CD8-positive, alpha-beta memory T cell (primary cell): ENCODE data around the gene MTRFR. TPM values are rescaled to one million over a fixed set of nuclear protein-coding genes. Genes with fewer than 3 reads are reported as not detected.

Experiments used
- CTCF ChIA-PET: fragments of 350-600 bp; sonication (Branson Sonifier 250); formaldehyde crosslinking; loops from one replicate; lab custom pipeline; 2021; ENCODE audit warnings: antibody characterized with exemption; lab: Charles Lee
- POLR2A ChIA-PET: fragments of 350-600 bp; sonication (Branson Sonifier 250); formaldehyde crosslinking; loops from one replicate; lab custom pipeline; 2021; ENCODE audit warnings: antibody characterized with exemption; lab: Charles Lee
- DNase-seq, 5 donors: peaks; one replicate each; pipeline versions ENCODE4 v3.0.0 to v3.0.0-alpha.2; 2020 to 2022; ENCODE audit warnings: mixed read lengths in 1 of 5
- H3K27ac ChIP-seq: one replicate; pipeline ENCODE4 v1.7.0; 2013; ENCODE audit warnings: low read depth, mild to moderate bottlenecking, low read length, moderate library complexity
- H3K27me3 ChIP-seq: 2 replicates; pipeline ENCODE4 v1.7.0; 2013; ENCODE audit warnings: low read length, mild to moderate bottlenecking; ENCODE audit not compliant: insufficient read depth, poor library complexity, severe bottlenecking
- H3K36me3 ChIP-seq: 2 replicates; pipeline ENCODE4 v1.7.0; 2013; ENCODE audit warnings: mild to moderate bottlenecking, low read length, moderate library complexity; ENCODE audit not compliant: insufficient read depth
- H3K4me1 ChIP-seq: 2 replicates; pipeline ENCODE4 v1.7.0; 2013; ENCODE audit warnings: mild to moderate bottlenecking, low read length, moderate library complexity; ENCODE audit not compliant: insufficient read depth
- H3K4me3 ChIP-seq: 2 replicates; pipeline ENCODE4 v1.7.0; 2013; ENCODE audit warnings: mild to moderate bottlenecking, low read length
- H3K9me3 ChIP-seq: 2 replicates; pipeline ENCODE4 v1.7.0; 2013; ENCODE audit warnings: mild to moderate bottlenecking, low read length
- H3K27ac Mint-ChIP-seq, 8 donors: one replicate each; pipeline ENCODE4 v1.8.0; 2020 to 2021; ENCODE audit warnings: mixed read lengths in 8 of 8, mild to moderate bottlenecking in 6 of 8, inconsistent platforms in 3 of 8, moderate library complexity in 3 of 8
- H3K27me3 Mint-ChIP-seq, 2 donors: one replicate each; pipeline ENCODE4 v1.8.0; 2020 to 2021; ENCODE audit warnings: mixed read lengths in 2 of 2, mild to moderate bottlenecking in 1 of 2, moderate library complexity in 1 of 2
- H3K36me3 Mint-ChIP-seq, 3 donors: one replicate each; pipeline ENCODE4 v1.8.0; 2020 to 2021; ENCODE audit warnings: mixed read lengths in 3 of 3, inconsistent platforms in 1 of 3, mild to moderate bottlenecking in 1 of 3
- H3K4me1 Mint-ChIP-seq, 3 donors: one replicate each; pipeline ENCODE4 v1.8.0; 2020 to 2021; ENCODE audit warnings: mixed read lengths in 3 of 3, inconsistent platforms in 1 of 3, mild to moderate bottlenecking in 1 of 3
- H3K4me3 Mint-ChIP-seq, 7 donors: one replicate each; pipeline ENCODE4 v1.8.0; 2020 to 2021; ENCODE audit warnings: mixed read lengths in 7 of 7, mild to moderate bottlenecking in 6 of 7, moderate library complexity in 4 of 7, inconsistent platforms in 2 of 7
- H3K9me3 Mint-ChIP-seq, 5 donors: one replicate each; pipeline ENCODE4 v1.8.0; 2020 to 2022; ENCODE audit warnings: mixed read lengths in 5 of 5, mild to moderate bottlenecking in 3 of 5, moderate library complexity in 2 of 5, inconsistent platforms in 1 of 5
- polyA plus RNA-seq: library from polyadenylated mRNA; unstranded; fragments of 300-500 nt; fragmentation: Illumina TruSeq; gene quantifications from one replicate; pipeline ENCODE4 v1.2.3, GENCODE V29; 2021
- total RNA-seq, 2 experiments: library from RNA; stranded (reverse); gene quantifications; one replicate each; pipeline ENCODE4 v1.2.3, GENCODE V29; 2021

MTRFR gene
- total and polyA plus RNA-seq, 3 experiments from 2014 or later: 26.6 to 51.4 (median 26.6) TPM

DNA sequence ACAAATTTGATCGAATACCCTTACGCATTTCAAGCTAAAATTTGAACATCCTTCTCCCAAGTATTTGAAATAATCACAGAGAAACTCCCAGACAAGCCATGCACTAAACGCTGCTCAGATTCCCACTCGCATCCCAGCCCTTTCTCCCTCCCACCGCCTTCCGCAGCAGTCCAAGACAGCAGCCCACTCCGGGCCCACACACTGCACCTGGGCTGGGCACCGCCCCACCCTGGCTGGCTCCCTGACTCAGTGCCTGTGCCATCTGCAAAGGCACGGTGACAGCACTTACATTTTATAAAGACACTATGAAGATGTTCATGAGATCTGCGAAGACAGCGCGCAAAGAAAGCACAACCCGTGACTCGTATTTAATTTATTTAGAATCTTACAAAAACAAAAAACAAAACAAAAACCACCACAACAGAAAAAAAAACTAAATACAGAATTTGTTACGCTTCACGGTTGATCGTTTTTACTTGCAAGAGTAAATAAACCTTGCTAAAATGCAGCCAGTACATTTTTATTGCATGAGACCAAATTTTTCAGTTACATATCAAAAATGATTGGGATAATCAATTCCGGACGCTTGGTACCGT lies 55.6 kb downstream of the MTRFR start:
- Histone ChIP-seq H3K27me3 (no peaks in the 10 kb centered on the region), H3K4me3 (no peak overlapping the region), H3K9me3 (no peaks in the 10 kb centered on the region), H3K27ac (no peak overlapping the region), H3K36me3 (peaks cover 2% of the 10 kb centered on the region), H3K4me1 (no peaks in the 10 kb centered on the region)
- POLR2A ChIA-PET: no interaction called here
- Mint-ChIP-seq H3K4me1 (no peaks in the 10 kb centered on the region), H3K36me3 (peaks cover 0 to 44% (median 7%) of the 10 kb centered on the region in 3 donors), H3K27me3 (no peaks in the 10 kb centered on the region), H3K27ac (peak overlapping the region in 2 of 8 donors; percentile 29 to 61), H3K4me3 (no peak overlapping the region), H3K9me3 (no peaks in the 10 kb centered on the region)
- CTCF ChIA-PET: interaction anchor here (0.9 kb wide), 1 partner anchor 30 kb away, joined by 3 read pairs; no protein-coding TSS in a partner anchor
- DNase-seq: no peak

DNA sequence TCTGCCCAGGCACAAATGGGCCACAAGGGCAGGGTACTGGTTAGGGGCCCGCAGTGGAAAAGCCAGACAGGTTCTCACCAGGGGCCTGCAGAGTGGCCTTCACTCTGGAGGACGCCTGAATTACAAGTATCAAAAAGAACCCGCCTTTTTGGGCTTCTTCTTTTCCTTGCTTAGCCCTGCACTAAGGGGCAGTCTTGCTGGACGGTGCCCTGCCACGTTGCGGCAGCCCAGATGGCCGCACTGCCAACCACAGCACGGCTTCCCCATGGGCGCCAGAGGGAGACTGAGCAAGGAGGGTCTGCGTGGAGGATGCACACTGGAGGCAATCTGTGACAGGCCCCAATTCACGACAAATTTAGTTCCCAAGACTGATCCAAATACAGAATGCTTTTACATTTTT lies 56.7 kb downstream of the MTRFR start:
- ChIA-PET CTCF (interaction anchor here (0.9 kb wide), 1 partner anchor 29 kb away, joined by 3 read pairs; no protein-coding TSS in a partner anchor), POLR2A (no interaction called here)
- H3K4me3 Mint-ChIP-seq: no peak overlapping the region
- DNase-seq: no peak
- H3K27me3 ChIP-seq: no peaks in the 10 kb centered on the region
- H3K36me3 ChIP-seq: peaks cover 5% of the 10 kb centered on the region
- no peaks in the 10 kb centered on the region for H3K4me1 ChIP-seq
- H3K27ac Mint-ChIP-seq: no peak overlapping the region
- no peak overlapping the region for H3K4me3 ChIP-seq
- H3K9me3 Mint-ChIP-seq: no peaks in the 10 kb centered on the region
- no peaks in the 10 kb centered on the region for H3K27me3 Mint-ChIP-seq
- peaks cover 0 to 52% (median 7%) of the 10 kb centered on the region in 3 donors for H3K36me3 Mint-ChIP-seq
- no peaks in the 10 kb centered on the region for H3K4me1 Mint-ChIP-seq
- H3K9me3 ChIP-seq: no peaks in the 10 kb centered on the region
- no peak overlapping the region for H3K27ac ChIP-seq

DNA sequence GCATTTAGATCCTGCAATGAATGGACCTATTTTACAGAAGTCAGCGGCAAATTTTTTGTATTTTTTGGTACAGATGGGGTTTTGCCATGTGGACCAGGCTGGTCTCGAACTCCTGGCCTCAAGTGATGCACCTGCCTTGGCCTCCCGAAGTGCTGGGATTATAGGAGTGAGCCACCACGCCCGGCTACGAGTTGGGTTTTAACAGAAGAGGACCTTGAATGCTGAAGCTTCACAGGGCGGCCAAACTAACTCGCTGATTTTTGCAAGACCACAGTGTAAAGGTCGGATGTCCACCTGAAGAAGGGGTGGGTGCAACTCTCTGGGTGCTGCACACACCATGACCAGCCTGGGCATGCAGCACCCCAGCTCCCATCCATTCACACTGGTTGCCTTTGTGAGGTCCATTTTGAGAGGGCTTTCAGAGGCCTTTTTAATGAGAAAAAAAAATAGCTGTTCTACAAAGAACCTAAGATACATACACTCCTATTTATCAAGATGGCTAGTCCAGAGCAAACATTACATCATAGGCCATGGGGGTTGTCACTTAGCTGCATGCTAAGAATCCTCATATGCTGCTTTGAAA lies 60.0 kb downstream of the MTRFR start:
- Histone ChIP-seq H3K4me1 (no peaks in the 10 kb centered on the region), H3K4me3 (no peak overlapping the region), H3K9me3 (no peaks in the 10 kb centered on the region), H3K36me3 (peaks cover 25% of the 10 kb centered on the region), H3K27me3 (no peaks in the 10 kb centered on the region), H3K27ac (no peak overlapping the region)
- DNase-seq: no peak
- Mint-ChIP-seq H3K9me3 (no peaks in the 10 kb centered on the region), H3K27ac (no peak overlapping the region), H3K4me3 (no peak overlapping the region), H3K4me1 (no peaks in the 10 kb centered on the region), H3K36me3 (peaks cover 0 to 80% (median 18%) of the 10 kb centered on the region in 3 donors), H3K27me3 (no peaks in the 10 kb centered on the region)
- ChIA-PET POLR2A (no interaction called here), CTCF (no interaction called here)

DNA sequence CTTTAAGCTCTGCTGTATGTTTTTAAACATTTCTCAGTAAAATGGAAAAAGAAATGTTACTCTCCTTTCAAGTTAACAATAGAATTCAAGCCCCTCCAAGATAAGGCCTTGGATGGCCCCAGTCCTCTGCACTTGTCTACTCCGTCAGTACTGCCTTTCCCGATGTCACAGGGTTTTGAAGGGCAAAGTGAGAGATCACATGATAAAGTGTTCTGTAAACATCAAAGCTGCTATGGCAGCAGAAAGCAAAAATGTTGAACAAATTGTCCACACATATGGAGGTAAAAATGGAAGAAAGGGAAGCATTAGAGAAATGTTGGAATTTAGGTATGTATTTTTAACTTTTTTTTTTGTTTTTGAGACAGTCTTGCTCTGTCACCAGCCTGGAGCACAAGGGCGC lies 71.9 kb downstream of the MTRFR start:
- Mint-ChIP-seq H3K27ac (no peak overlapping the region), H3K27me3 (no peaks in the 10 kb centered on the region), H3K4me1 (no peaks in the 10 kb centered on the region), H3K36me3 (peaks cover 13 to 89% (median 22%) of the 10 kb centered on the region in 3 donors), H3K4me3 (no peak overlapping the region), H3K9me3 (no peaks in the 10 kb centered on the region)
- Histone ChIP-seq H3K4me1 (no peaks in the 10 kb centered on the region), H3K9me3 (no peaks in the 10 kb centered on the region), H3K36me3 (peaks cover 34% of the 10 kb centered on the region), H3K4me3 (no peak overlapping the region), H3K27me3 (no peaks in the 10 kb centered on the region), H3K27ac (no peak overlapping the region)
- ChIA-PET POLR2A (no interaction called here), CTCF (no interaction called here)
- DNase-seq: no peak

DNA sequence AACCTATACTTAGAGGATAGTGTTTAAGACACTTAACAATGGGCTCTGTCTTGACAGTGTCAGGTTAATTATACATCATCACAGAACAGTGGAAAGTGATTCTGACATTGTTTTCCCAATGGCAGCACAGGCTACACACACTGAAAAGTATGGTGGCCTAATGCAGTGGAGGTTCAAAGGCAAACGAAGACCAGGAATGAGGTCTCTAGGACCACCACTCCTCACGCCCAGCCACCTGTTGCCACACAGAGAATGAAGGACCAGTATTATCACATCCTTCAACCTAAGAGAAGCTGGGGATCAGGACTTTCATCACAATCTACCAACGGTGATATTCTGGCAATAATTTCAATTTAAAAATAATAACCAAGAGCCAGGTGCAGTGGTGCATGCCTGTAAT lies 73.0 kb downstream of the MTRFR start:
- Mint-ChIP-seq H3K9me3 (no peaks in the 10 kb centered on the region), H3K4me3 (no peak overlapping the region), H3K27me3 (no peaks in the 10 kb centered on the region), H3K27ac (peak overlapping the region in 2 of 8 donors; percentile 23 to 50), H3K4me1 (no peaks in the 10 kb centered on the region), H3K36me3 (peaks cover 11 to 92% (median 20%) of the 10 kb centered on the region in 3 donors)
- H3K27ac ChIP-seq: no peak overlapping the region
- H3K4me3 ChIP-seq: no peak overlapping the region
- no peaks in the 10 kb centered on the region for H3K4me1 ChIP-seq
- H3K9me3 ChIP-seq: no peaks in the 10 kb centered on the region
- DNase-seq: no peak
- H3K36me3 ChIP-seq: peaks cover 42% of the 10 kb centered on the region
- ChIA-PET POLR2A (no interaction called here), CTCF (no interaction called here)
- H3K27me3 ChIP-seq: no peaks in the 10 kb centered on the region

Other genes starting within 250 kb of the MTRFR start
- gene PITPNM2, start 82.3 kb upstream of the MTRFR start, total RNA-seq: 1 to 10 TPM; 5.1 to 6.1 TPM
- gene PITPNM2, start 82.3 kb upstream of the MTRFR start, polyA plus RNA-seq: 1.8 TPM
- 10 to 100 TPM; 67.3 to 74.8 TPM for gene MPHOSPH9, start 295 bp upstream of the MTRFR start, total RNA-seq
- gene MPHOSPH9, start 295 bp upstream of the MTRFR start, polyA plus RNA-seq: 31.0 TPM
- 10 to 100 TPM; 56.3 to 57.7 TPM for gene CDK2AP1, start 38.4 kb downstream of the MTRFR start, total RNA-seq
- 9.1 TPM for gene CDK2AP1, start 38.4 kb downstream of the MTRFR start, polyA plus RNA-seq
- 10 to 100 TPM; 52.1 to 53.8 TPM for gene SBNO1, start 131.4 kb downstream of the MTRFR start, total RNA-seq
- 42.8 TPM for gene SBNO1, start 131.4 kb downstream of the MTRFR start, polyA plus RNA-seq
- 10 to 100 TPM; 46.8 to 49.9 TPM for gene KMT5A, start 150.7 kb downstream of the MTRFR start, total RNA-seq
- 5.0 TPM for gene KMT5A, start 150.7 kb downstream of the MTRFR start, polyA plus RNA-seq
- 10 to 100 TPM; 26.9 to 27.6 TPM for gene RILPL2, start 203.2 kb downstream of the MTRFR start, total RNA-seq
- 8.4 TPM for gene RILPL2, start 203.2 kb downstream of the MTRFR start, polyA plus RNA-seq
- gene SNRNP35, start 224.7 kb downstream of the MTRFR start, total RNA-seq: 10 to 100 TPM; 21.9 to 23.8 TPM
- 26.5 TPM for gene SNRNP35, start 224.7 kb downstream of the MTRFR start, polyA plus RNA-seq